NOMO-1 treated with dmso at 0.1 percent for 144 hours (cell line): Measurements from ENCODE around the gene ABCG4.
A peak's percentile ranks its signal among the peaks of the same experiment; 100 is the strongest.
"Not testable (repeated sequence)": the region's sequence is repeated elsewhere in the genome, so short reads cannot be mapped to it uniquely, and the experiment has no call there.

Experiments used
- DNase-seq: peaks from one replicate; lab custom pipeline; 2025; ENCODE audit not compliant: unreplicated experiment; lab: John Stamatoyannopoulos, UW

The ABCG4 gene

GRCh38 chr11:119180729-119181676 is 32.2 kb downstream of the ABCG4 start:
- DNase-seq, result no peak

GRCh38 chr11:119181677-119182412 is 33.0 kb downstream of the ABCG4 start:
- no peak for DNase-seq

- not testable (repeated sequence) for DNase-seq
Observed at GRCh38 chr11:119184399-119184798, 35.5 kb downstream of the ABCG4 start.

- DNase-seq, result no peak
Observed at GRCh38 chr11:119185981-119186634, 37.3 kb downstream of the ABCG4 start.

- DNase-seq, result no peak
Observed at GRCh38 chr11:119187123-119187892, 38.5 kb downstream of the ABCG4 start.

GRCh38 chr11:119188067-119188466 is 39.2 kb downstream of the ABCG4 start:
- no peak for DNase-seq

GRCh38 chr11:119188887-119189286 is 40.0 kb downstream of the ABCG4 start:
- no peak for DNase-seq

- DNase-seq, result no peak
Observed at GRCh38 chr11:119189393-119189792, 40.5 kb downstream of the ABCG4 start.

GRCh38 chr11:119190531-119190930 is 41.7 kb downstream of the ABCG4 start:
- DNase-seq, result no peak

GRCh38 chr11:119191265-119191664 is 42.4 kb downstream of the ABCG4 start:
- DNase-seq, result not testable (repeated sequence)

- DNase-seq, result no peak
Observed at GRCh38 chr11:119192111-119192510, 43.3 kb downstream of the ABCG4 start.

GRCh38 chr11:119193001-119193400 is 44.1 kb downstream of the ABCG4 start:
- no peak for DNase-seq

- no peak for DNase-seq
Observed at GRCh38 chr11:119193626-119194025, 44.8 kb downstream of the ABCG4 start.

- DNase-seq, result no peak
Observed at GRCh38 chr11:119194811-119195440, 46.1 kb downstream of the ABCG4 start.

- DNase-seq, result no peak
Observed at GRCh38 chr11:119195680-119196079, 46.8 kb downstream of the ABCG4 start.

GRCh38 chr11:119196833-119197483 is 48.1 kb downstream of the ABCG4 start:
- peak; percentile 86 for DNase-seq

- no peak for DNase-seq
Observed at GRCh38 chr11:119198925-119199324, 50.1 kb downstream of the ABCG4 start.

- not testable (repeated sequence) for DNase-seq
Observed at GRCh38 chr11:119201236-119201635, 52.4 kb downstream of the ABCG4 start.

GRCh38 chr11:119202554-119202953 is 53.7 kb downstream of the ABCG4 start:
- DNase-seq, result no peak

- no peak for DNase-seq
Observed at GRCh38 chr11:119204066-119204465, 55.2 kb downstream of the ABCG4 start.
